Hepatocyte (in vitro differentiated cells): ENCODE data around the gene REN. TPM values are rescaled to one million over a fixed set of nuclear protein-coding genes. Genes with fewer than 3 reads are reported as not detected.

Source experiments
- DNase-seq: peaks from one replicate; pipeline ENCODE4 v3.0.0-alpha.2; 2016; ENCODE audit warnings: low spot score
- H2AFZ ChIP-seq: fragments of 200-600 bp; sonication (generic); 2 replicates; pipeline ENCODE4 v1.6.0; 2016; ENCODE audit warnings: antibody characterized with exemption, mild to moderate bottlenecking
- H3K27ac ChIP-seq: fragments of 200-600 bp; sonication (generic); 2 replicates; pipeline ENCODE4 v1.5.1; 2016; ENCODE audit warnings: mild to moderate bottlenecking
- H3K27me3 ChIP-seq: fragments of 200-600 bp; sonication (generic); 2 replicates; pipeline ENCODE4 v1.6.1; 2016
- H3K36me3 ChIP-seq: fragments of 200-600 bp; sonication (generic); replicated peaks from 2 replicates; pipeline ENCODE4 v1.5.1; 2016; ENCODE audit warnings: low read depth; ENCODE audit not compliant: insufficient read depth
- H3K4me1 ChIP-seq: fragments of 200-600 bp; sonication (generic); 2 replicates; pipeline ENCODE4 v1.5.1; 2016; ENCODE audit warnings: mild to moderate bottlenecking, moderate library complexity; ENCODE audit not compliant: insufficient read depth
- H3K4me2 ChIP-seq: fragments of 200-600 bp; sonication (generic); 2 replicates; pipeline ENCODE4 v1.6.0; 2016
- H3K4me3 ChIP-seq: fragments of 200-600 bp; sonication (generic); 2 replicates; pipeline ENCODE4 v1.5.1; 2016; ENCODE audit warnings: mild to moderate bottlenecking
- H3K79me2 ChIP-seq: fragments of 200-600 bp; sonication (generic); 2 replicates; pipeline ENCODE4 v1.6.0; 2017; ENCODE audit warnings: mild to moderate bottlenecking
- H3K9me2 ChIP-seq: fragments of 200-600 bp; sonication (generic); replicated peaks from 2 replicates; pipeline ENCODE4 v1.6.0; 2017; ENCODE audit warnings: mild to moderate bottlenecking; ENCODE audit not compliant: insufficient read depth
- H3K9me3 ChIP-seq: fragments of 200-600 bp; sonication (generic); 2 replicates; pipeline ENCODE4 v1.5.1; 2016; ENCODE audit warnings: low read depth, mild to moderate bottlenecking
- H4K20me1 ChIP-seq: fragments of 200-600 bp; sonication (generic); 2 replicates; pipeline ENCODE4 v1.6.0; 2016; ENCODE audit warnings: mild to moderate bottlenecking; ENCODE audit not compliant: insufficient read depth, poor library complexity, severe bottlenecking
- EZH2 ChIP-seq: fragments of 200-600 bp; sonication (generic); IDR thresholded peaks from 2 replicates; pipeline ENCODE4 v1.6.1; 2016; ENCODE audit warnings: antibody characterized with exemption, mild to moderate bottlenecking, borderline replicate concordance
- EZH2phosphoT487 ChIP-seq: fragments of 200-600 bp; sonication (generic); IDR thresholded peaks from one replicate; pipeline ENCODE4 v1.6.1; 2018; ENCODE audit warnings: antibody characterized with exemption, mild to moderate bottlenecking, low read depth, moderate library complexity; ENCODE audit not compliant: unreplicated experiment, severe bottlenecking
- WGBS: methylation state at CpG from one replicate; pipeline ENCODE4 v1.1.6; 2016; ENCODE audit warnings: low lambda C conversion rate; ENCODE audit errors: missing lambda C conversion rate; 5-methylcytosine and 5-hydroxymethylcytosine counted together
- polyA plus RNA-seq: library from polyadenylated mRNA; unstranded; fragments of >200 nt; fragmentation: Nextera tagmentation; extraction: Ambion mirVana; gene quantifications from 2 replicates; pipeline ENCODE4 v1.2.1, GENCODE V29; 2016
- total RNA-seq: library from RNA; depleted of rRNA; stranded (reverse); fragments of >200 nt; gene quantifications from 2 replicates; pipeline ENCODE4 v1.2.3, GENCODE V29; 2014
- TF ChIP-seq, protein P1 (sequence below): fragments of 200-600 bp; sonication (generic); IDR thresholded peaks from 2 replicates; pipeline ENCODE4 v1.5.1; 2016; ENCODE audit warnings: antibody characterized with exemption, mild to moderate bottlenecking; ENCODE audit not compliant: poor library complexity

REN gene
- total and polyA plus RNA-seq, 2 experiments from 2014 or later, result 15.4 to 18.4 TPM

DNA sequence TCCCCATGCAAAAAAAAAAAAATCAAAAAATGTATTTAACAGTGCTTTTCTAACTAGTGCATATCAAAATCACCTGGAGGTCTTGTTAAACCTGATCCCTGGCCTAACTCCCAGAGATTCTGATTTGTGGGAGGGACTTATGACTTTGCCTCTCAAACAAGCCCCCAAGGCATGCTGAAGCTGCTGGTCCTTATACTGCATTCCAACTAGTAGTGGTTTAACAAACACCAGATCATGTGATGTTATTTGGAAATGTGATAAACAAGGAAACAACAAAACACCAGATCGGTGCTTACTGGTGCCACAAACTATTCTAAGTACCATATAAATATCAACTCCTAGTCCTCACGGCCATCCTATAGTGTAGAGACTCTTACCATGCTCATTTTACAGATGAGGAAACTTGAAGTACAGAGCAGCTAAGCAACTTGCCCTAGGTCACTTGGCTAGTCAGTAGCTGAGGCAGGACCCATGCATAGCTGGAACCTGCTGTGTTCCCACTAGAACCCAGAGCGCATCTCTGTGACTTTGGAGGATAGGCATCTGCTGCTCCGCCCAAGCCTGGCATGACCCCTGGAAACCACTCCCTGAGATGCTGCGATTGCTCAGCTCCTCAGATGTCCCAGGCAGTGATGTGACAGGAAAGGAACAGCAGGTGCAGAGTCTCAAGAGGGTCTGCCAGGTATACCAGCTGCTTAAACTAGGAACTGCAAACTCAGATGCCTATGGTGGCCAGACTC, 55.1 kb downstream of the REN start:
- DNase-seq, result no peak
- Histone ChIP-seq H3K27me3 (no peaks in the 10 kb centered on the region), H3K9me3 (no peaks in the 10 kb centered on the region), H3K4me3 (no peak overlapping the region), H3K4me2 (no peak overlapping the region), H3K79me2 (peaks cover 75% of the 10 kb centered on the region), H2AFZ (no peak overlapping the region), H4K20me1 (peaks cover 10% of the 10 kb centered on the region), H3K9me2 (no peaks in the 10 kb centered on the region), H3K4me1 (peaks cover 10% of the 10 kb centered on the region), H3K27ac (no peak overlapping the region), H3K36me3 (no peaks in the 10 kb centered on the region)
- 93% methylated on average over 5 of the region's 5 CpGs for WGBS
- TF ChIP-seq EZH2, result no peak
- TF ChIP-seq EZH2phosphoT487, result no peak
- TF ChIP-seq, protein P1, sequence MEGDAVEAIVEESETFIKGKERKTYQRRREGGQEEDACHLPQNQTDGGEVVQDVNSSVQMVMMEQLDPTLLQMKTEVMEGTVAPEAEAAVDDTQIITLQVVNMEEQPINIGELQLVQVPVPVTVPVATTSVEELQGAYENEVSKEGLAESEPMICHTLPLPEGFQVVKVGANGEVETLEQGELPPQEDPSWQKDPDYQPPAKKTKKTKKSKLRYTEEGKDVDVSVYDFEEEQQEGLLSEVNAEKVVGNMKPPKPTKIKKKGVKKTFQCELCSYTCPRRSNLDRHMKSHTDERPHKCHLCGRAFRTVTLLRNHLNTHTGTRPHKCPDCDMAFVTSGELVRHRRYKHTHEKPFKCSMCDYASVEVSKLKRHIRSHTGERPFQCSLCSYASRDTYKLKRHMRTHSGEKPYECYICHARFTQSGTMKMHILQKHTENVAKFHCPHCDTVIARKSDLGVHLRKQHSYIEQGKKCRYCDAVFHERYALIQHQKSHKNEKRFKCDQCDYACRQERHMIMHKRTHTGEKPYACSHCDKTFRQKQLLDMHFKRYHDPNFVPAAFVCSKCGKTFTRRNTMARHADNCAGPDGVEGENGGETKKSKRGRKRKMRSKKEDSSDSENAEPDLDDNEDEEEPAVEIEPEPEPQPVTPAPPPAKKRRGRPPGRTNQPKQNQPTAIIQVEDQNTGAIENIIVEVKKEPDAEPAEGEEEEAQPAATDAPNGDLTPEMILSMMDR, result no peak

DNA sequence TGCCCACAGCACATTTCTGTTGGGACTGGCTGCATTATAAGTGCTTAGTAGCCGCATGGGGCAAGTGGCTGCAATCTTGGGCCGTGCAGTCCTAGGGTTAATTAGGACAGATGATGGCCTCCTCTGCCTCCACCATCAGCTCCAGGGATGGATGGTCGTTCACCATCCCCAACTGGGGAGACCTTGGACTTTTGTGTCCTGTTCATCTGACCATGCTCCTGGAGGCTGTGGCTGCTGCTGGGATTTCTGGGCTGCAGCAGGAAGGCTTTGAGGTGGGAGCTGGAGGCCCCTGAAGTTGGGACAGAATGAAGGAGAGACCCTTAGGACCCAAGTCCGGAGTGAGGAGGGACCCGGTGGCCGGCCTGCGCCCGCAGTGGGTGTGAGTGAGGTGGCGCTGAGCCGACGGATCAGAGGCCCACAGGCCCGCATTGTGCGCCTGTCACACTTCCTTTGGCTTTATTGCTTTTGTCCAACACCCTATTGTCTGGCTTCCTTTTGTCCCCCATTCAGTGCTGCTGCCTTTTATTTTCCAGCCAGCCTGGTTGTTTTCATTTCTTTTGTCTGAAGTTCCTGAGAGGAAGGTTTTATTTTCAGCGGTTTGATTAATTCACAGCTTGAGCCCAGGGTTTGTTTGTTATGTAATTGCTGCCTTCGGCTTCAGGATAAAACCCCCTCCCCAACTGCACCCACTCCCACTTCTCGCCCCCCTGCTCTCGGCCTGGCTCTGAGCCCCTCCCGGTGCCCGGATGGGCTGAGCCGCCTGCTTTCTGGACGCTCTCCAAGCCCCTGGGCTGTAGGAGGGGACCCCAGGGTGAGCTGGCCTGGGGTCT, 57.6 kb downstream of the REN start:
- Histone ChIP-seq H3K27ac (no peak overlapping the region), H3K4me2 (no peak overlapping the region), H3K4me3 (no peak overlapping the region), H3K27me3 (no peaks in the 10 kb centered on the region), H3K9me2 (no peaks in the 10 kb centered on the region), H3K4me1 (peaks cover 20% of the 10 kb centered on the region), H3K79me2 (peaks cover 83% of the 10 kb centered on the region), H2AFZ (no peak overlapping the region), H3K36me3 (no peaks in the 10 kb centered on the region), H4K20me1 (peaks cover 10% of the 10 kb centered on the region), H3K9me3 (no peaks in the 10 kb centered on the region)
- TF ChIP-seq, protein P1, result no peak
- TF ChIP-seq EZH2, result no peak
- TF ChIP-seq EZH2phosphoT487, result no peak
- WGBS, result 50% methylated on average over 21 of the region's 21 CpGs
- no peak for DNase-seq

DNA sequence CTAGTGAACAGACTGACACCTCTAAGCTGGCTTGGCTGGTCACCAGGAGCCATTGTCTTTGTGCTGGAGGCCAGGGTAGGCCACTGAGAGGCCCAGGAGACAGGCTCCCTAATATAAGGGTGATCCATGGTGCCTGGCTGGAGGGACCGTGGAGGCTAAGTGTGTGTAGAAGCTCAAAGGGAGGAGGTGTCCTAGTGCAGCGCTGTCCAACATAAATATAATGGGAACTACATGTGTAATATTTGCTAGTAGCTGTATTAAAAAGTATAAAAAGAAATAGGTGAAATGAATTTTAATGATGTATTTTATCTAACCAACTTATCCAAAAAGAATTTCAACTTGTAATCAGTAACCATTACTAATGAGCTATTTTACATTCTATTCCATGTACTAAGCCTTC, 58.2 kb downstream of the REN start:
- no peaks in the 10 kb centered on the region for H3K9me2 ChIP-seq
- no peak overlapping the region for H3K4me2 ChIP-seq
- H3K36me3 ChIP-seq, result no peaks in the 10 kb centered on the region
- peaks cover 10% of the 10 kb centered on the region for H4K20me1 ChIP-seq
- no peak for TF ChIP-seq EZH2phosphoT487
- TF ChIP-seq EZH2, result no peak
- TF ChIP-seq, protein P1, result no peak
- 93% methylated on average over 2 of the region's 2 CpGs for WGBS
- no peaks in the 10 kb centered on the region for H3K9me3 ChIP-seq
- peaks cover 86% of the 10 kb centered on the region for H3K79me2 ChIP-seq
- DNase-seq, result no peak
- H3K27ac ChIP-seq, result no peak overlapping the region
- peaks cover 27% of the 10 kb centered on the region for H3K4me1 ChIP-seq
- H2AFZ ChIP-seq, result no peak overlapping the region
- no peaks in the 10 kb centered on the region for H3K27me3 ChIP-seq
- H3K4me3 ChIP-seq, result no peak overlapping the region
